Suppressor macrophage treated with lipopolysaccharide for 4 hours (primary cell): Measurements from ENCODE around the gene FAM186B.
A peak's percentile ranks its signal among the peaks of the same experiment; 100 is the strongest.
"Not testable (repeated sequence)": the region's sequence is repeated elsewhere in the genome, so short reads cannot be mapped to it uniquely, and the experiment has no call there.

ENCODE experiments used
- DNase-seq: peaks from one replicate; pipeline ENCODE4 v3.0.0-alpha.2; 2020

FAM186B gene

GRCh38 chr12:49635036-49635435 is 29.6 kb upstream of the FAM186B start:
- no peak for DNase-seq

GRCh38 chr12:49633703-49634345 is 28.4 kb upstream of the FAM186B start:
- no peak for DNase-seq

GRCh38 chr12:49632986-49633702 is 27.7 kb upstream of the FAM186B start:
- no peak for DNase-seq

GRCh38 chr12:49632401-49632800 is 27.0 kb upstream of the FAM186B start:
- no peak for DNase-seq

GRCh38 chr12:49631336-49631907 is 26.0 kb upstream of the FAM186B start:
- DNase-seq, result no peak

GRCh38 chr12:49627752-49628360 is 22.4 kb upstream of the FAM186B start:
- DNase-seq, result no peak

GRCh38 chr12:49626836-49627235 is 21.4 kb upstream of the FAM186B start:
- DNase-seq, result no peak

- DNase-seq, result peak; percentile 18
Measured at GRCh38 chr12:49626169-49626835, 20.9 kb upstream of the FAM186B start.

- no peak for DNase-seq
Measured at GRCh38 chr12:49624921-49625577, 19.6 kb upstream of the FAM186B start.

- DNase-seq, result peak; percentile 88
Measured at GRCh38 chr12:49623142-49623904, 17.9 kb upstream of the FAM186B start, which contains the start of gene PRPF40B. TSS of gene PRPF40B (plus strand) at chr12:49623561. CDS start at chr12:49623591, 30 bp downstream.

GRCh38 chr12:49622501-49623141 is 17.2 kb upstream of the FAM186B start:
- peak; percentile 13 for DNase-seq

GRCh38 chr12:49621651-49622500 is 16.4 kb upstream of the FAM186B start:
- peak; percentile 14 for DNase-seq

GRCh38 chr12:49619286-49619685 is 13.8 kb upstream of the FAM186B start:
- no peak for DNase-seq

GRCh38 chr12:49618576-49618975 is 13.1 kb upstream of the FAM186B start:
- DNase-seq, result no peak

GRCh38 chr12:49616533-49617219 is 11.2 kb upstream of the FAM186B start:
- no peak for DNase-seq

- DNase-seq, result no peak
Measured at GRCh38 chr12:49615725-49616124, 10.3 kb upstream of the FAM186B start.

GRCh38 chr12:49612210-49612609 is 6.8 kb upstream of the FAM186B start:
- no peak for DNase-seq

- DNase-seq, result not testable (repeated sequence)
Measured at GRCh38 chr12:49610785-49611184, 5.3 kb upstream of the FAM186B start.

GRCh38 chr12:49609875-49610154 is 4.4 kb upstream of the FAM186B start:
- no peak for DNase-seq
